GM23338 (cell line): ENCODE data around the gene CLIP1. TPM values are rescaled to one million over a fixed set of nuclear protein-coding genes. Genes with fewer than 3 reads are reported as not detected.

Source experiments
- ATAC-seq: fragments of 200-7000 bp; cut with Tn5 transposase; 3 replicates; pipeline ENCODE4 v1.9.1; 2020
- DNase-seq: peaks from one replicate; pipeline ENCODE4 v3.0.0-alpha.2; 2015; ENCODE audit warnings: low spot score
- H2AFZ ChIP-seq: fragments of 200-600 bp; sonication (generic); 2 replicates; pipeline ENCODE4 v1.8.0; 2016; ENCODE audit warnings: antibody characterized with exemption, mild to moderate bottlenecking, moderate library complexity
- H3F3A ChIP-seq: fragments of 200-600 bp; sonication (generic); replicated peaks from 2 replicates; pipeline ENCODE4 v1.8.0; 2017; ENCODE audit warnings: antibody characterized with exemption, mixed run types, low read depth
- H3K27ac ChIP-seq: fragments of 200-600 bp; sonication (generic); 2 replicates; pipeline ENCODE4 v1.6.1; 2016; ENCODE audit warnings: low read depth
- H3K27me3 ChIP-seq: fragments of 200-600 bp; sonication (generic); 2 replicates; pipeline ENCODE4 v1.8.0; 2016; ENCODE audit warnings: mild to moderate bottlenecking, mixed run types, moderate library complexity; ENCODE audit not compliant: insufficient read depth
- H3K36me3 ChIP-seq: fragments of 200-600 bp; sonication (generic); 2 replicates; pipeline ENCODE4 v1.8.0; 2016; ENCODE audit warnings: mild to moderate bottlenecking; ENCODE audit not compliant: insufficient read depth
- H3K4me1 ChIP-seq: fragments of 200-600 bp; sonication (generic); 2 replicates; pipeline ENCODE4 v1.8.0; 2016; ENCODE audit warnings: mild to moderate bottlenecking, moderate library complexity; ENCODE audit not compliant: insufficient read depth
- H3K4me2 ChIP-seq: fragments of 200-600 bp; sonication (generic); 2 replicates; pipeline ENCODE4 v1.7.1; 2017; ENCODE audit warnings: mixed run types
- H3K4me3 ChIP-seq: fragments of 200-600 bp; sonication (generic); 2 replicates; pipeline ENCODE4 v1.6.1; 2016; ENCODE audit warnings: mixed run types
- H3K79me2 ChIP-seq: fragments of 200-600 bp; sonication (generic); replicated peaks from 2 replicates; pipeline ENCODE4 v1.8.0; 2017; ENCODE audit warnings: mild to moderate bottlenecking; ENCODE audit not compliant: insufficient read depth
- H3K9me2 ChIP-seq: fragments of 200-600 bp; sonication (generic); 2 replicates; pipeline ENCODE4 v1.8.0; 2017; ENCODE audit not compliant: insufficient read depth
- H4K20me1 ChIP-seq: fragments of 200-600 bp; sonication (generic); replicated peaks from 2 replicates; pipeline ENCODE4 v1.8.0; 2017; ENCODE audit warnings: mild to moderate bottlenecking; ENCODE audit not compliant: insufficient read depth
- H3K27ac Mint-ChIP-seq: 2 replicates; pipeline ENCODE4 v1.8.0; 2020; ENCODE audit warnings: inconsistent platforms, mild to moderate bottlenecking, moderate library complexity, mixed read lengths
- H3K27me3 Mint-ChIP-seq: 3 replicates; pipeline ENCODE4 v1.8.0; 2022; ENCODE audit warnings: low read depth, mild to moderate bottlenecking, moderate library complexity, mixed read lengths, inconsistent platforms; ENCODE audit not compliant: insufficient read depth, poor library complexity
- H3K36me3 Mint-ChIP-seq: 3 replicates; pipeline ENCODE4 v1.8.0; 2021; ENCODE audit warnings: low read depth, mild to moderate bottlenecking, inconsistent platforms, moderate library complexity, mixed read lengths
- H3K4me1 Mint-ChIP-seq: 3 replicates; pipeline ENCODE4 v1.8.0; 2020; ENCODE audit warnings: mild to moderate bottlenecking, inconsistent platforms, mixed read lengths
- H3K4me3 Mint-ChIP-seq: 3 replicates; pipeline ENCODE4 v1.8.0; 2021; ENCODE audit warnings: moderate library complexity, mild to moderate bottlenecking, inconsistent platforms, mixed read lengths
- H3K9me3 Mint-ChIP-seq: 3 replicates; pipeline ENCODE4 v1.8.0; 2020; ENCODE audit warnings: moderate library complexity, mild to moderate bottlenecking, inconsistent platforms, mixed read lengths
- CREB1 ChIP-seq: fragments of 250-450 bp; sonication (Bioruptor Pico); IDR thresholded peaks from 2 replicates; pipeline ENCODE4 v1.5.0; 2020; ENCODE audit warnings: low read depth, mild to moderate bottlenecking, moderate library complexity
- EZH2 ChIP-seq: fragments of 200-600 bp; sonication (generic); IDR thresholded peaks from one replicate; pipeline ENCODE4 v1.8.0; 2017; ENCODE audit warnings: antibody characterized with exemption, mild to moderate bottlenecking, low read depth; ENCODE audit not compliant: unreplicated experiment
- EZH2phosphoT487 ChIP-seq: fragments of 200-600 bp; sonication (generic); IDR thresholded peaks from one replicate; pipeline ENCODE4 v1.8.1; 2018; ENCODE audit warnings: antibody characterized with exemption; ENCODE audit not compliant: unreplicated experiment
- JUNB ChIP-seq: IDR thresholded peaks from one replicate; pipeline ENCODE4 v1.6.1; 2016; ENCODE audit warnings: antibody characterized with exemption; ENCODE audit not compliant: unreplicated experiment
- NANOG ChIP-seq: IDR thresholded peaks from 2 replicates; pipeline ENCODE4 v1.6.1; 2016; ENCODE audit warnings: antibody characterized with exemption, borderline replicate concordance
- POLR2AphosphoS5 ChIP-seq: IDR thresholded peaks from 2 replicates; pipeline ENCODE4 v1.6.1; 2016; ENCODE audit warnings: antibody characterized with exemption, low read depth
- STAT1 ChIP-seq: IDR thresholded peaks from one replicate; pipeline ENCODE4 v1.6.1; 2016; ENCODE audit warnings: antibody characterized with exemption; ENCODE audit not compliant: unreplicated experiment
- ZNF114 ChIP-seq: fragments of 250-450 bp; sonication (Bioruptor Pico); IDR thresholded peaks from 2 replicates; pipeline ENCODE4 v1.5.0; 2020; ENCODE audit warnings: mild to moderate bottlenecking, moderate library complexity
- ZNF331 ChIP-seq: fragments of 250-450 bp; sonication (Bioruptor Pico); IDR thresholded peaks from 2 replicates; pipeline ENCODE4 v1.5.0; 2020; ENCODE audit warnings: low read depth, mild to moderate bottlenecking, moderate library complexity
- ZNF462 ChIP-seq: fragments of 250-450 bp; sonication (Bioruptor Pico); IDR thresholded peaks from 2 replicates; pipeline ENCODE4 v1.5.0; 2020; ENCODE audit warnings: mild to moderate bottlenecking, moderate library complexity
- polyA plus RNA-seq: library from polyadenylated mRNA; unstranded; fragments of >200 nt; fragmentation: Nextera tagmentation; extraction: Ambion mirVana; gene quantifications from 2 replicates; pipeline ENCODE4 v1.2.1, GENCODE V29; 2016
- total RNA-seq: library from RNA; depleted of rRNA; stranded (reverse); fragments of >200 nt; shearing (Covaris generic); gene quantifications from 2 replicates; pipeline ENCODE4 v1.2.3, GENCODE V29; 2014
- TF ChIP-seq, protein P1 (sequence below), 2 experiments: fragments of 200-600 bp in 1 of 2; sonication (generic) in 1 of 2; conservative IDR thresholded peaks; 2 replicates each; pipeline versions ENCODE4 v1.5.1 to v1.6.1; 2016 to 2017; ENCODE audit warnings: antibody characterized with exemption in 2 of 2, low read depth in 2 of 2, mild to moderate bottlenecking in 2 of 2, moderate library complexity in 1 of 2
- TF ChIP-seq, protein P2 (sequence below): IDR thresholded peaks from 2 replicates; pipeline ENCODE4 v1.6.1; 2016; ENCODE audit warnings: antibody characterized with exemption

The CLIP1 gene
- total and polyA plus RNA-seq, 2 experiments from 2014 or later, result 11.5 to 21.1 TPM

DNA sequence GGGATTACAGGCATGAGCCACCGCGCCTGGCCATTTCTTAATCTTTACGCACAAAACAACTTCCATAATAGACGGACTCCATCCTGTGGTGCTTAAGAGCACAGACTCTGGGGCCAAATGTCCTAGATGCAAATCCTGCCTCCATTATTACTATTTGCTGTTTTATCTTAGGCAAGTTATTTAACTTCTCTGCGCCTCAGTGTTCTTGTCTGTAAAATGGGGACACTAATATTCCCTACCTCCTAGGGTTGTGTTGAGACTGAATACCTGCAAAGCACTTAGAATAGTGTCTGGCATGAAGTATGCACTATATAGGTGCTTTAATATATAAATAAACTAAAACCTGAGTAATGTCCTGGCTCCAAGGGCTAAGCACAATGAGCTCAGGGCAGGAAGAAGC is 76.4 kb downstream of the CLIP1 start:
- no peaks in the 10 kb centered on the region for H3K9me3 Mint-ChIP-seq
- peaks cover 4% of the 10 kb centered on the region; the same call in 1 of the 3 replicates for H3K36me3 Mint-ChIP-seq
- H3K27ac Mint-ChIP-seq, result no peak overlapping the region
- Histone ChIP-seq H3K79me2 (no peaks in the 10 kb centered on the region), H3K27ac (no peak overlapping the region), H4K20me1 (no peaks in the 10 kb centered on the region), H3K4me1 (no peaks in the 10 kb centered on the region), H3K27me3 (no peaks in the 10 kb centered on the region), H3K36me3 (no peaks in the 10 kb centered on the region), H3K4me3 (no peak overlapping the region), H3K9me2 (no peaks in the 10 kb centered on the region), H2AFZ (no peak overlapping the region), H3K4me2 (no peak overlapping the region), H3F3A (no peaks in the 10 kb centered on the region)
- H3K27me3 Mint-ChIP-seq, result no peaks in the 10 kb centered on the region
- H3K4me3 Mint-ChIP-seq, result no peak overlapping the region
- ATAC-seq, result no peak
- no peak for TF ChIP-seq ZNF462 (CRISPR knock-in tag)
- TF ChIP-seq JUNB, result no peak
- TF ChIP-seq, protein P1, sequence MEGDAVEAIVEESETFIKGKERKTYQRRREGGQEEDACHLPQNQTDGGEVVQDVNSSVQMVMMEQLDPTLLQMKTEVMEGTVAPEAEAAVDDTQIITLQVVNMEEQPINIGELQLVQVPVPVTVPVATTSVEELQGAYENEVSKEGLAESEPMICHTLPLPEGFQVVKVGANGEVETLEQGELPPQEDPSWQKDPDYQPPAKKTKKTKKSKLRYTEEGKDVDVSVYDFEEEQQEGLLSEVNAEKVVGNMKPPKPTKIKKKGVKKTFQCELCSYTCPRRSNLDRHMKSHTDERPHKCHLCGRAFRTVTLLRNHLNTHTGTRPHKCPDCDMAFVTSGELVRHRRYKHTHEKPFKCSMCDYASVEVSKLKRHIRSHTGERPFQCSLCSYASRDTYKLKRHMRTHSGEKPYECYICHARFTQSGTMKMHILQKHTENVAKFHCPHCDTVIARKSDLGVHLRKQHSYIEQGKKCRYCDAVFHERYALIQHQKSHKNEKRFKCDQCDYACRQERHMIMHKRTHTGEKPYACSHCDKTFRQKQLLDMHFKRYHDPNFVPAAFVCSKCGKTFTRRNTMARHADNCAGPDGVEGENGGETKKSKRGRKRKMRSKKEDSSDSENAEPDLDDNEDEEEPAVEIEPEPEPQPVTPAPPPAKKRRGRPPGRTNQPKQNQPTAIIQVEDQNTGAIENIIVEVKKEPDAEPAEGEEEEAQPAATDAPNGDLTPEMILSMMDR (conservative IDR thresholded peaks at IDR 0.05; ENCODE audit: low read depth in 2 of 2), result no peak
- no peaks in the 10 kb centered on the region for H3K4me1 Mint-ChIP-seq
- DNase-seq, result no peak

- H3F3A ChIP-seq, result no peaks in the 10 kb centered on the region
- H3K4me2 ChIP-seq, result no peak overlapping the region
- no peaks in the 10 kb centered on the region for H3K79me2 ChIP-seq
- H3K4me1 ChIP-seq, result no peaks in the 10 kb centered on the region
- Mint-ChIP-seq H3K4me3 (no peak overlapping the region), H3K4me1 (no peaks in the 10 kb centered on the region), H3K27me3 (no peaks in the 10 kb centered on the region), H3K9me3 (no peaks in the 10 kb centered on the region), H3K27ac (no peak overlapping the region), H3K36me3 (no peaks in the 10 kb centered on the region)
- H3K36me3 ChIP-seq, result no peaks in the 10 kb centered on the region
- H4K20me1 ChIP-seq, result no peaks in the 10 kb centered on the region
- ATAC-seq, result no peak
- H3K4me3 ChIP-seq, result no peak overlapping the region
- H3K27ac ChIP-seq, result no peak overlapping the region
- no peaks in the 10 kb centered on the region for H3K27me3 ChIP-seq
- H3K9me2 ChIP-seq, result no peaks in the 10 kb centered on the region
- H2AFZ ChIP-seq, result no peak overlapping the region
- DNase-seq, result no peak
- TF ChIP-seq STAT1, result no peak
- TF ChIP-seq ZNF114 (CRISPR knock-in tag), result no peak
- no peak for TF ChIP-seq EZH2phosphoT487
- TF ChIP-seq JUNB, result no peak
- TF ChIP-seq, protein P2, sequence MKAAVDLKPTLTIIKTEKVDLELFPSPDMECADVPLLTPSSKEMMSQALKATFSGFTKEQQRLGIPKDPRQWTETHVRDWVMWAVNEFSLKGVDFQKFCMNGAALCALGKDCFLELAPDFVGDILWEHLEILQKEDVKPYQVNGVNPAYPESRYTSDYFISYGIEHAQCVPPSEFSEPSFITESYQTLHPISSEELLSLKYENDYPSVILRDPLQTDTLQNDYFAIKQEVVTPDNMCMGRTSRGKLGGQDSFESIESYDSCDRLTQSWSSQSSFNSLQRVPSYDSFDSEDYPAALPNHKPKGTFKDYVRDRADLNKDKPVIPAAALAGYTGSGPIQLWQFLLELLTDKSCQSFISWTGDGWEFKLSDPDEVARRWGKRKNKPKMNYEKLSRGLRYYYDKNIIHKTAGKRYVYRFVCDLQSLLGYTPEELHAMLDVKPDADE, result no peak
- TF ChIP-seq CREB1 (CRISPR knock-in tag), result no peak
- no peak for TF ChIP-seq NANOG
- TF ChIP-seq EZH2, result no peak
- no peak for TF ChIP-seq POLR2AphosphoS5
- no peak for TF ChIP-seq ZNF331 (CRISPR knock-in tag)
Measured at GRCh38 chr12:122345042-122345441, 77.4 kb downstream of the CLIP1 start.
